ENCODE data around the gene NOTUM.
A peak's percentile ranks its signal among the peaks of the same experiment; 100 is the strongest.

The NOTUM gene

GRCh38 chr17:81977211-81977808, 16.3 kb upstream of the NOTUM start, which contains the start of gene ASPSCR1:
ASPSCR1 (plus strand) TSS chr17:81977629; CDS start chr17:81977647, 18 bp downstream.
- peak; percentile 85 for DNase-seq (ENCODE audit: low read depth)

GRCh38 chr17:81976332-81977210, 15.6 kb upstream of the NOTUM start:
- peak; percentile 17 for DNase-seq (ENCODE audit: low read depth)

DNA sequence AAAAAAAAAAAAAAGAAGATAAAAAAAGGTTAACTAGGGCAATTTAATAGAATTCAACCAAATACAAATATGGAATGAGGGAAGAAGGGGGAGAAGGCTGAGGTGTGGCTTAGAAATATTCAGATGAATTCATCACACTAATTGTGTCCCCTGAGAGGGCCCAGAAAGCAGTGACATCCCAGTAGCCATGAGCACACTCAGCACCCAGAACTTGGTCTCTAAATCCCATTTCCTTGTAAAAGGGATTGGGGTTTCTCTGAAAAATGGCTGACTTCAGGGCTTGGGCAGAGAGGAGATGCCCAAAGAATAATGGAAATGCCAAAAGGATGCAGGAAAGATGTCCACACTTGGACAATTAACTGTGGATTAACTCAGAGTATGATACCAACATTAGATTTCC, 12.4 kb upstream of the NOTUM start:
- no peak for DNase-seq (ENCODE audit: low read depth)

DNA sequence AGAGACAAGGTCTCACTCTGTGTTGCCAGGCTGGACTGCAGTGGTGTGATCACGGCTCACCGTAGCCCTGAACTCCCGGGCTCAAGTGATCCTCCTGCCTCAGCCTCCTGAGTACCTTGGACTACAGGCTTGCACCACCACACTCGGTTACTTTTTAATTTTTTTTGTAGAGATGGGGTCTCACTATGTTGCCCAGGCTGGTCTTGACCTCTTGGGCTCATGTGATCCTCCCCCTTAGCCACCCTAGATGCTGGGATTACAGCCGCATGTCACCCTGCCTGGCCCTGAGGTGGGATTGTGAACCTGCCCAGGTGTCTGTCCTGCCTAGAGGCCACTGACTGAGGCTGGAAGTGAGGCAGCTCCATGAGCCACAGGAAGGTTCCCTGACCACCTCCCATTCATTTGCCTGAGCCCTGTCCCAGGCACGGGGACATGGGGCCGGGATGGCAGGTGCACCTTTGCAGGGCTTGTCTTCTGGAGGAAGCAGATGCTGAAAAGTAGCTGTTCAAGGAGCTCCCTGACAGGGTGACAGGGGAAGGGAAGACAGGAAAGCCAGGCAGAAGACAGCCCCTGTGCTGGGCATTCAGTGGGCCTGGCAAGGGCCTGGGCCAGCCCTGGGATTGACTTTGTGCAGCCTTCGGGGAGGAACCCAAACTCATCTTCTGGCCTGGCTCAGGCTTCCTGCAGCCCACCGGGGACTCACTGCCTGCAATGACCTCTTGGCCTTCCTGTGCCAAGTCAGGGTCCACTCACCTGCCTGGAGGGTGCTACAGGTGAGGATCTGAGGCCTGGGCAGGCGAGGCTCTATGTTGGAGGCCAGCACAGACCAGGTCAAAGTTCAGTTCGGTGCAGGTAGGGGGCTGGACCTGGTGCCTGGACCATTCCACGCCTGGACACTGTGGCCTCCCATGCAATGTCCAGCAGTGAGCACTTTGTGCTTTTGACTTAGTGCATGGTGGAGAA, 8.1 kb upstream of the NOTUM start:
- DNase-seq (ENCODE audit: low read depth), result no peak

GRCh38 chr17:81968396-81968745, 7.4 kb upstream of the NOTUM start:
- no peak for DNase-seq (ENCODE audit: low read depth)

DNA sequence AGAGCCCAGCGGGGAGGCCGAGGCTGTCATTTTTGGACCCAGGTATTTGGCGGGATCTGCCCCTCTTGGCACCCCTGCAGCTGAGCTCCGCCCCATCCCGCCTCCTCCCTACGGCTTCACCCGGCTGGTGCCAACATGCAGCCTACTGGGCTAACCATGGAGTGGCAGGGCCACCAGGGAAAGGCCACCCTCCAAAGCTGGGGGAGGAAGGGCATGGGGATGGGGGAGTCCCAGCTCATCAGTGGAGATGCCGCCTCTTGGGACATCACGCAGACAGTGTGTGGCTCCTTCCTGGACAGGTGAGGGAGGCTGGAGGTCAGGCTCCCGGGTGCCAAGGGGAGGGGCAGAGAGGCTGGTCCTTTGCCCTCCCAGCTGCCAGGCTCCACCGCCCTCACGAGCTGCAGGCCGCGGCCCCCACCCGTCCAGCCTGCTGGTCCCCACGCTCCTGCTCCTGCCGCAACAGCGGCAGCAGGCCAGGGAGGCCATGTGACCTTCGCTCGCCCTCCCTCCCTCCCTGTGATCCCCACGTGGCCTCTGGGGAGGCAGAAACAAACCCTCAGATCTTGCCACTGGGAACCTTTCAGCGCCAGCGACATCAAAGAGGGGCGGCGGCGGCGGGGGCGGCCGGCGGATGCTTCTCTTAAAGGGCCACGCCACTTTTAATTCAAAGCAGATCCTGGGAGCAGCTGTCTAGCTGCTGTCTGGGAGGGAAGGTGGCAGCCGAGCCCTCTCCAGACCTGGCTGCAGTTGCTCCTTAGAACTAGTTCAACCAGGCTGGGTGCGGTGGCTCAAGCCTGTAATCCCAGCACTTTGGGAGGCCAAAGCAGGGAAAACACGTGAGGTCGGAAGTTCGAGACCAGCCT, 6.8 kb upstream of the NOTUM start:
- peak; percentile 86 for DNase-seq (ENCODE audit: low read depth)

DNA sequence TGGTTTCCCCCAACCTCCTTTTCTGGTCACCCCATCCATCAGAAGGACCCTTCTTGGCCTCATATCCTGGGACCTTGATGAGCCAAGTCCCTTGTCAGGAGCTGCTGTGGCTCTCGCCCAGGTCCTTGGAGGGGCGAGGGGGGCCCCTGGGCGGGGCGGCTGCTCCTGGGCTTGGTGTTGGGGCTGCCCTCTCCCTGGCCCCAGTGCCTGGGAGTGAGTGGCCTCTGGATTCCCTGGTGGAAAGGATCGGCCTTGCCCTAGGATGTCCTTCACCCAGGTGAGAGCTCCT, 6.2 kb upstream of the NOTUM start:
- no peak for DNase-seq (ENCODE audit: low read depth)

- DNase-seq (ENCODE audit: low read depth), result no peak
Measured at GRCh38 chr17:81966343-81967243, 5.6 kb upstream of the NOTUM start.

GRCh38 chr17:81964081-81964849, 3.3 kb upstream of the NOTUM start:
- no peak for DNase-seq (ENCODE audit: low read depth)

GRCh38 chr17:81962499-81963441, 1.8 kb upstream of the NOTUM start:
- no peak for DNase-seq (ENCODE audit: low read depth)

DNA sequence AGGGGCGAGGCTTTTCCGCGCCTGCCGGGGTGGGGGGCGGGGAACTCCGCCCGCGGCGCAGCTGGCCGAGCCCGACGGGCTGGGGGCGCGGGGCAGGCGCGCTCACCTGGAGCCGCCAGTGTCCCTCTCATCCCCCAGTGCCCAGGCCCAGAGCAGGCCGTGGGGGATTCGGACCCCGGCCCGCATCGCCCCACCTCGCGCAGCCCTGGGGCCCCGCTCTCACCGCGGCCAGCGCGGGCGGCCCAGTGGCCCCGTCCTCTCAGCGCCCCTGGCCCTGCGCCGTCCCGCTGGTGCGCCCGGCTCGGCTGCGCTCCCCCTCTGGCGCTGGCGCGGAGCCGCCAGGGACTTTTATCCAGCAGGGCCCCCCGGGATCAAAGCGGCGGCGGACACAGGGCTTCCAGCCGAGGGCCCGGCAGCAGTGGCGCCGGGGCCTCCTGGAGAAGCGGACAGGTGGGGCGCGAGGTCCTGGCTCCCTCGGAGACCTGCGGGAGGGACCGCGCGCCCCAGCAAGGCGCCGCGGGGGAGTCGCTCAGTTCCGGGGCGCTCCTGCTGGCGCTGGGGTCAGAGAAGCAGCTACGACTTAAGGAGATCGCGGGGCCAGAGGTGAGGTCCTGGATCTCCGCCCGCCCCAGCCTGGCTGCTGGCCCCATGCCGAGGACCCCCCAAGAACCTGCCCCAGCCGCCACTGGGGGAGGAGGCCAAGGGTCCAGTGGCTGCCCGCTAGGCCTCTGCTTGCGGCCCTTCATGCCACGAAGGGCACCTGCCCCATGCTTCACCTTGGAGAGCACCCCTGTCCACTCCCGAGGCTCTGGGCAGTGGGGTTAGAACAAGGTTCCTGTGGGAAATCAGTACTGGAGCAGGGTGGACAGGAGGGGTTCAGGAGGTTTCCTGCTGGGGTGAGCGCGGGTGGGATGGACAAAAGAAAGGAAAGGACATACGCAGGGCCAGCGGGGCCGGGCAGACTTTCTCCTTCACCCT, 823 bp upstream of the NOTUM start:
- no peak for DNase-seq (ENCODE audit: low read depth)

- no peak for DNase-seq (ENCODE audit: low read depth)
Measured at GRCh38 chr17:81960130-81960958, 643 bp downstream of the NOTUM start.

GRCh38 chr17:81959362-81960129, 1.4 kb downstream of the NOTUM start:
- peak; percentile 77 for DNase-seq (ENCODE audit: low read depth)

- no peak for DNase-seq (ENCODE audit: low read depth)
Measured at GRCh38 chr17:81958633-81959342, 2.2 kb downstream of the NOTUM start.
